HG03097 (cell line): Measurements from ENCODE around the gene HLA-DQA2.
"Not testable (repeated sequence)": the region's sequence is repeated elsewhere in the genome, so short reads cannot be mapped to it uniquely, and the experiment has no call there.

Experiments used
- ATAC-seq: cut with Tn5 transposase; IDR thresholded peaks from one replicate; pipeline ENCODE4 v1.9.1; 2021; ENCODE audit not compliant: unreplicated experiment, low FRiP score

Gene HLA-DQA2

GRCh38 chr6:32775071-32775470 lies 33.9 kb downstream of the HLA-DQA2 start:
- no peak for ATAC-seq

GRCh38 chr6:32779036-32779435 lies 37.8 kb downstream of the HLA-DQA2 start:
- no peak for ATAC-seq

DNA sequence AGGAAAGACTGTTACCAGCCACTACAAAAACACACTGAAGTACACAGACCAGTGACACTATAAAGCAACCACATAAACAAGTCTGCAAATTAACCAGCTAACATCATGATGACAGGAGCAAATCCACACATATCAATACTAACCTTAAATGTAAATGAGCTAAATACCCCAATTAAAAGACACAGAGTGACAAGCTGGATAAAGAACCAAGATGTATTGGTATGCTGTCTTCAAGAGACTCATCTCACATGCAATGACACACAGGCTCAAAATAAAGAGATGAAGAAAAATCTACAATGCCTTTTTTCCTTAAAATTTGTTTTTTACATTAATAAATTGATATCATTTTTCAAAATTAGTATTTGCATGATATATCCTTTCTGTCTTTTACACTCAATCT lies 41.7 kb downstream of the HLA-DQA2 start:
- ATAC-seq = not testable (repeated sequence)

GRCh38 chr6:32785781-32786533 lies 44.8 kb downstream of the HLA-DQA2 start:
- no peak for ATAC-seq

DNA sequence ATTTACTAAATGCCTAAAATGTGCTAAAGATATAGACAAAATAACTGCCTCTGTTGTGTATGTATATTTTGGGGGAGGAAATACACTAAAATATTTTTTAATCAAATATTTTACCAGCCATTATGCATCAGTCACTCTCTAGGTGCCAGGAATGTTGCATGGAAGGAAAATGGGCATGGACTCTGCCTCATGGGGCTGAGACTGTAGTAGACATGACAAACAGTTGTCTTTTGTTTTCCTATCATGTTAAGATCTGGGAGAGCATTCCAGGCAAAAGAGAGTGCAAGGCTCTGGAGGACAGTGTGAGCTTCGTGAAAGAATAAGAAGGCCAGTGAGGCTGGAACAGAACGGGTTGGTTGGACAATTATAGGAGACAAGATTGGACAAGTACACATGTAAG lies 49.1 kb downstream of the HLA-DQA2 start:
- ATAC-seq = no peak

- no peak for ATAC-seq
These were observed 51.8 kb downstream of the HLA-DQA2 start for GRCh38 chr6:32792901-32793435.

- no peak for ATAC-seq
These were observed 53.3 kb downstream of the HLA-DQA2 start for GRCh38 chr6:32794510-32794909.
